DOHH2 (cell line): ENCODE measurements around the gene EXOC6B.

Experiments used
- CTCF ChIP-seq: fragments of 200-600 bp; sonication (generic); IDR thresholded peaks from one replicate; pipeline ENCODE4 v1.5.1; 2014; ENCODE audit warnings: antibody characterized with exemption, mild to moderate bottlenecking, low read depth, low read length; ENCODE audit not compliant: poor library complexity, severe bottlenecking
- EZH2phosphoT487 ChIP-seq: fragments of 200-600 bp; sonication (generic); IDR thresholded peaks from 2 replicates; pipeline ENCODE4 v1.6.1; 2017; ENCODE audit warnings: borderline replicate concordance, mild to moderate bottlenecking, antibody characterized with exemption, low read length, moderate library complexity, mixed read lengths

- TF ChIP-seq CTCF (no peak), EZH2phosphoT487 (no peak)
Measured at GRCh38 chr2:72159211-72159993, 666.4 kb downstream of the EXOC6B start.
